Limb (tissue), 2 donors: ENCODE results near the gene GDPD3.

ENCODE experiments used
- DNase-seq, 2 donors: peaks; one replicate each; pipeline ENCODE4 v3.0.0-alpha.2; 2016; ENCODE audit errors: extremely low spot score in 2 of 2

Gene GDPD3

GRCh38 chr16:30095166-30096078, 17.9 kb downstream of the GDPD3 start:
- no peak for DNase-seq

GRCh38 chr16:30094541-30095165, 18.7 kb downstream of the GDPD3 start:
- no peak for DNase-seq

- DNase-seq: peak; percentile 14 to 72
These were observed 20.8 kb downstream of the GDPD3 start for GRCh38 chr16:30092373-30093010.

- peak; percentile 92 to 95 for DNase-seq
These were observed 21.6 kb downstream of the GDPD3 start, which contains the start of gene TBX6 for GRCh38 chr16:30091474-30092372. Gene TBX6, minus strand, starts transcription at chr16:30091924. Its CDS starts 731 bp downstream, at chr16:30091193.

GRCh38 chr16:30090610-30091331, 22.6 kb downstream of the GDPD3 start:
- DNase-seq: no peak

GRCh38 chr16:30088832-30089624, 24.3 kb downstream of the GDPD3 start:
- DNase-seq: no peak

- DNase-seq: no peak
These were observed 25.0 kb downstream of the GDPD3 start for GRCh38 chr16:30088237-30088831.

- DNase-seq: no peak
These were observed 26.0 kb downstream of the GDPD3 start for GRCh38 chr16:30087181-30087898.

GRCh38 chr16:30086291-30087140, 26.8 kb downstream of the GDPD3 start:
- DNase-seq: no peak

GRCh38 chr16:30085820-30086219, 27.5 kb downstream of the GDPD3 start:
- no peak for DNase-seq

- no peak for DNase-seq
These were observed 28.1 kb downstream of the GDPD3 start for GRCh38 chr16:30085247-30085646.

- DNase-seq: no peak
These were observed 28.5 kb downstream of the GDPD3 start for GRCh38 chr16:30084816-30085159.

- DNase-seq: no peak
These were observed 29.1 kb downstream of the GDPD3 start for GRCh38 chr16:30084096-30084815.

GRCh38 chr16:30083216-30084055, 29.9 kb downstream of the GDPD3 start:
- no peak for DNase-seq

- no peak for DNase-seq
These were observed 30.7 kb downstream of the GDPD3 start for GRCh38 chr16:30082545-30083090.

- no peak for DNase-seq
These were observed 33.9 kb downstream of the GDPD3 start for GRCh38 chr16:30079480-30079879.
